ENCODE data around the gene SCAMP4. TPM values are rescaled to one million over a fixed set of nuclear protein-coding genes. Genes with fewer than 3 reads are reported as not detected.

The SCAMP4 gene
- total and polyA plus RNA-seq, 9 of the 15 experiments (the other 6 are each of a cell fraction or from before 2014, with no cell fraction given) = 0.81 to 45.9 (median 12.8) TPM

GRCh38 chr19:1905110-1905862, at the start of gene SCAMP4, which contains the start of gene ADAT3 (continued):
- no peak for TF ChIP-seq ZNF280A (IDR thresholded peaks at IDR 0.05; ENCODE audit: low read depth, partially characterized antibody)
- TF ChIP-seq POU5F1 (IDR thresholded peaks at IDR 0.05; ENCODE audit: borderline replicate concordance, low read depth, low read length, partially characterized antibody) = no peak
- TF ChIP-seq MCM7 (IDR thresholded peaks at IDR 0.05) = no peak
- no peak for TF ChIP-seq ZNF764 (CRISPR knock-in tag; IDR thresholded peaks at IDR 0.05; ENCODE audit: low read depth)
- peak; percentile 86; the same call in 1 of the 2 replicates for TF ChIP-seq GATAD2A (IDR thresholded peaks at IDR 0.05)
- TF ChIP-seq AFF1 (IDR thresholded peaks at IDR 0.05; ENCODE audit: low read depth in 1 of 2, partially characterized antibody in 2 of 2) = peak in 1 of 2 experiments; percentile 97
- TF ChIP-seq SRSF7 (optimal IDR thresholded peaks at IDR 0.05; ENCODE audit: low read depth, low read length) = no peak
- peak; percentile 20 for TF ChIP-seq SAP30 (IDR thresholded peaks at IDR 0.05; ENCODE audit: borderline replicate concordance, insufficient read depth, low read depth, low read length, poor library complexity, severe bottlenecking)
- no peak for TF ChIP-seq OTX1 (CRISPR knock-in tag; IDR thresholded peaks at IDR 0.05)
- TF ChIP-seq CREM (IDR thresholded peaks at IDR 0.05; ENCODE audit: low read depth) = peak; percentile 93
- peak; percentile 22 for TF ChIP-seq TAF1 (IDR thresholded peaks at IDR 0.05; ENCODE audit: control insufficient read depth, extremely low read depth, insufficient read depth, low read length, severe bottlenecking)
- no peak for TF ChIP-seq ZNF785 (CRISPR knock-in tag; IDR thresholded peaks at IDR 0.05)
- peak; percentile 79 for TF ChIP-seq MAX (CRISPR knock-in tag; IDR thresholded peaks at IDR 0.05)
- no peak for TF ChIP-seq MTA3 (IDR thresholded peaks at IDR 0.05; ENCODE audit: borderline replicate concordance)
- no peak for TF ChIP-seq ZNF354B (CRISPR knock-in tag; IDR thresholded peaks at IDR 0.05)
- TF ChIP-seq ILF3 (IDR thresholded peaks at IDR 0.05; ENCODE audit: borderline replicate concordance) = no peak
- no peak for TF ChIP-seq RBM14 (IDR thresholded peaks at IDR 0.05; ENCODE audit: borderline replicate concordance, insufficient read depth, low read depth, low read length)
- peak; percentile 34; the same call in 1 of the 2 replicates for TF ChIP-seq TEAD2 (tag; IDR thresholded peaks at IDR 0.05)
- TF ChIP-seq ZZZ3 (IDR thresholded peaks at IDR 0.05) = no peak
- TF ChIP-seq ZNF398 (CRISPR knock-in tag; IDR thresholded peaks at IDR 0.05) = no peak

All from K562 (cell line).